Prostate gland (tissue), 2 donors: ENCODE results near the gene CCDC144A. TPM values are rescaled to one million over a fixed set of nuclear protein-coding genes. Genes with fewer than 3 reads are reported as not detected.
"Not testable (repeated sequence)": the region's sequence is repeated elsewhere in the genome, so short reads cannot be mapped to it uniquely, and the experiment has no call there.

Experiments used
- DNase-seq: peaks from one replicate; pipeline ENCODE4 v3.0.0-alpha.2; 2019; ENCODE audit warnings: low spot score
- H3K27ac ChIP-seq, 2 donors: fragments of 200-600 bp; sonication (generic); 2 replicates each; pipeline ENCODE4 v1.5.1; 2017 to 2019
- H3K27me3 ChIP-seq: fragments of 200-600 bp; sonication (generic); replicated peaks from 2 replicates; pipeline ENCODE4 v1.5.1; 2019; ENCODE audit not compliant: insufficient read depth
- H3K36me3 ChIP-seq, 2 donors: fragments of 200-600 bp; sonication (generic); 1 replicate in 1 of 2; 2 replicates in 1 of 2; pipeline versions ENCODE4 v1.5.1 to v1.8.1; 2017 to 2019
- H3K4me1 ChIP-seq: fragments of 200-600 bp; sonication (generic); replicated peaks from 2 replicates; pipeline ENCODE4 v1.5.1; 2019
- H3K4me3 ChIP-seq, 2 donors: fragments of 200-600 bp; sonication (generic); 2 replicates each; pipeline ENCODE4 v1.5.1; 2017 to 2019
- H3K9me3 ChIP-seq: fragments of 200-600 bp; sonication (generic); 2 replicates; pipeline ENCODE4 v1.5.1; 2017
- CTCF ChIP-seq, 4 experiments: fragments of 200-600 bp in 2 of 4; fragments of 450-650 bp in 2 of 4; sonication (generic) in 2 of 4; IDR thresholded peaks; 1 replicate in 3 of 4; 2 replicates in 1 of 4; pipeline ENCODE4 v1.5.1; 2016 to 2019; ENCODE audit warnings: antibody characterized with exemption in 4 of 4, mild to moderate bottlenecking in 2 of 4, moderate library complexity in 2 of 4
- WGBS: methylation state at CpG from one replicate; pipeline ENCODE4 v1.1.5; 2018; 5-methylcytosine and 5-hydroxymethylcytosine counted together
- intact Hi-C: fragments of 100-400 bp; cut with DNase I; formaldehyde crosslinking; loops from one replicate; pipeline ENCODE4 v1.14.2; 2022
- total RNA-seq, 2 donors: library from RNA; depleted of rRNA; stranded (reverse); fragments of >200 nt; gene quantifications; one replicate each; pipeline ENCODE4 v1.1.0, GENCODE V29; 2016

Gene CCDC144A
- total RNA-seq, 2 donors from 2014 or later = 0.68 to 24.7 TPM

GRCh38 chr17:16751224-16751923 lies 61.3 kb downstream of the CCDC144A start:
- H3K27ac ChIP-seq, H3K27me3 ChIP-seq, H3K9me3 ChIP-seq, H3K4me3 ChIP-seq, DNase-seq, H3K36me3 ChIP-seq, intact Hi-C loops, H3K4me1 ChIP-seq: not testable (repeated sequence)
- WGBS = 36% methylated on average over 6 of the region's 10 CpGs
- TF ChIP-seq CTCF (IDR thresholded peaks at IDR 0.05) = peak; percentile 13 to 64 (median 37)

- H3K4me1 ChIP-seq, H3K9me3 ChIP-seq, H3K36me3 ChIP-seq, H3K4me3 ChIP-seq, H3K27me3 ChIP-seq, intact Hi-C loops, H3K27ac ChIP-seq, DNase-seq: not testable (repeated sequence)
- 96% methylated on average over 7 of the region's 10 CpGs for WGBS
Measured at GRCh38 chr17:16751924-16752287, 61.9 kb downstream of the CCDC144A start.

- H3K27ac ChIP-seq, DNase-seq, H3K4me1 ChIP-seq, H3K27me3 ChIP-seq, H3K4me3 ChIP-seq, H3K9me3 ChIP-seq, H3K36me3 ChIP-seq, intact Hi-C loops: not testable (repeated sequence)
- 100% methylated on average over 1 of the region's 3 CpGs for whole genome bisulfite sequencing
Measured at GRCh38 chr17:16757520-16757919, 67.5 kb downstream of the CCDC144A start.

GRCh38 chr17:16758177-16758576 lies 68.1 kb downstream of the CCDC144A start:
- H3K27me3 ChIP-seq, H3K27ac ChIP-seq, H3K4me1 ChIP-seq, intact Hi-C loops, DNase-seq, H3K4me3 ChIP-seq, H3K36me3 ChIP-seq, H3K9me3 ChIP-seq: not testable (repeated sequence)
- 93% methylated on average over 3 of the region's 3 CpGs for WGBS

- 75% methylated on average over 2 of the region's 2 CpGs for WGBS
- H3K4me3 ChIP-seq, H3K27me3 ChIP-seq, H3K9me3 ChIP-seq, H3K4me1 ChIP-seq, H3K36me3 ChIP-seq, H3K27ac ChIP-seq, DNase-seq, intact Hi-C loops: not testable (repeated sequence)
Measured at GRCh38 chr17:16768290-16769175, 78.5 kb downstream of the CCDC144A start.

- H3K36me3 ChIP-seq, intact Hi-C loops, H3K27me3 ChIP-seq, H3K9me3 ChIP-seq, H3K27ac ChIP-seq, DNase-seq, H3K4me1 ChIP-seq, H3K4me3 ChIP-seq: not testable (repeated sequence)
- 40% methylated on average over 1 of the region's 4 CpGs for WGBS
Measured at GRCh38 chr17:16772394-16773145, 82.5 kb downstream of the CCDC144A start.

- intact Hi-C loops, H3K9me3 ChIP-seq, H3K27me3 ChIP-seq, H3K4me1 ChIP-seq, H3K4me3 ChIP-seq, H3K36me3 ChIP-seq, H3K27ac ChIP-seq: not testable (repeated sequence)
- WGBS = no CpG with 5 or more reads among the region's 2 CpGs
- DNase-seq = peak; percentile 33
Measured at GRCh38 chr17:16773146-16773522, 83.1 kb downstream of the CCDC144A start.

GRCh38 chr17:16787851-16788250 lies 97.8 kb downstream of the CCDC144A start:
- H3K9me3 ChIP-seq, DNase-seq, H3K27ac ChIP-seq, H3K4me3 ChIP-seq, intact Hi-C loops, H3K4me1 ChIP-seq, H3K27me3 ChIP-seq, H3K36me3 ChIP-seq: not testable (repeated sequence)
- 69% methylated on average over 5 of the region's 5 CpGs for WGBS

GRCh38 chr17:16788889-16789536 lies 99.0 kb downstream of the CCDC144A start:
- H3K4me1 ChIP-seq, H3K27me3 ChIP-seq, H3K36me3 ChIP-seq, DNase-seq, H3K9me3 ChIP-seq, H3K27ac ChIP-seq, intact Hi-C loops, H3K4me3 ChIP-seq: not testable (repeated sequence)
- WGBS = 82% methylated on average over 5 of the region's 11 CpGs

GRCh38 chr17:16789622-16790021 lies 99.6 kb downstream of the CCDC144A start:
- H3K4me3 ChIP-seq, H3K4me1 ChIP-seq, H3K9me3 ChIP-seq, H3K27ac ChIP-seq, intact Hi-C loops, H3K27me3 ChIP-seq, H3K36me3 ChIP-seq, DNase-seq: not testable (repeated sequence)
- WGBS = 97% methylated on average over 3 of the region's 3 CpGs
